GM12872 (cell line): ENCODE data around the gene TRAPPC14.

Source experiments
- CTCF ChIP-seq: IDR thresholded peaks from 3 replicates; pipeline ENCODE4 v1.5.1; 2011; ENCODE audit warnings: low read depth, mild to moderate bottlenecking, low read length, moderate library complexity; ENCODE audit not compliant: insufficient read depth

TRAPPC14 gene

GRCh38 chr7:100158229-100159098, at the start of gene TRAPPC14:
TRAPPC14 (minus strand) TSS chr7:100158723; CDS start chr7:100158499, 224 bp downstream.
- TF ChIP-seq CTCF, result no peak

GRCh38 chr7:100204454-100204853, 45.9 kb upstream of the TRAPPC14 start:
- no peak for TF ChIP-seq CTCF

- no peak for TF ChIP-seq CTCF
Observed at GRCh38 chr7:100200693-100201092, 42.2 kb upstream of the TRAPPC14 start.

- no peak for TF ChIP-seq CTCF
Observed at GRCh38 chr7:100198266-100198665, 39.7 kb upstream of the TRAPPC14 start.

- no peak for TF ChIP-seq CTCF
Observed at GRCh38 chr7:100195222-100195621, 36.7 kb upstream of the TRAPPC14 start.

GRCh38 chr7:100192969-100193368, 34.4 kb upstream of the TRAPPC14 start:
- TF ChIP-seq CTCF, result no peak

GRCh38 chr7:100191775-100192174, 33.3 kb upstream of the TRAPPC14 start:
- TF ChIP-seq CTCF, result no peak
